BE2C (cell line): ENCODE results near the gene RAB8A.
A peak's percentile ranks its signal among the peaks of the same experiment; 100 is the strongest.

ENCODE experiments used
- DNase-seq: peaks from one replicate; pipeline ENCODE4 v3.0.0-alpha.2; 2020
- H3K27me3 ChIP-seq: fragments of 250-450 bp; sonication (Bioruptor Pico); 2 replicates; pipeline ENCODE4 v1.5.1; 2020; ENCODE audit warnings: mild to moderate bottlenecking
- H3K36me3 ChIP-seq: fragments of 250-450 bp; sonication (Bioruptor Pico); 2 replicates; pipeline ENCODE4 v1.5.1; 2020; ENCODE audit warnings: mild to moderate bottlenecking
- H3K4me1 ChIP-seq: fragments of 250-450 bp; sonication (Bioruptor Pico); 2 replicates; pipeline ENCODE4 v1.5.1; 2020
- H3K4me3 ChIP-seq: 2 replicates; pipeline ENCODE4 v1.5.1; 2011; ENCODE audit warnings: low read depth, low read length
- H3K9me3 ChIP-seq: fragments of 250-450 bp; sonication (Bioruptor Pico); 2 replicates; pipeline ENCODE4 v1.5.1; 2020
- CTCF ChIP-seq: IDR thresholded peaks from 2 replicates; pipeline ENCODE4 v1.5.1; 2012; ENCODE audit warnings: mild to moderate bottlenecking, low read depth, low read length

Gene RAB8A

GRCh38 chr19:16104722-16105121 is 7.0 kb upstream of the RAB8A start:
- Histone ChIP-seq H3K4me3 (no peak overlapping the region), H3K4me1 (no peaks in the 10 kb centered on the region), H3K9me3 (no peaks in the 10 kb centered on the region), H3K27me3 (no peaks in the 10 kb centered on the region), H3K36me3 (peaks cover 27% of the 10 kb centered on the region)
- TF ChIP-seq CTCF = no peak
- DNase-seq = no peak

GRCh38 chr19:16106121-16106520 is 5.6 kb upstream of the RAB8A start:
- Histone ChIP-seq H3K9me3 (no peaks in the 10 kb centered on the region), H3K27me3 (no peaks in the 10 kb centered on the region), H3K4me3 (no peak overlapping the region), H3K36me3 (peaks cover 13% of the 10 kb centered on the region), H3K4me1 (no peaks in the 10 kb centered on the region)
- no peak for TF ChIP-seq CTCF
- DNase-seq = no peak

- Histone ChIP-seq H3K9me3 (no peaks in the 10 kb centered on the region), H3K27me3 (no peaks in the 10 kb centered on the region), H3K36me3 (no peaks in the 10 kb centered on the region), H3K4me3 (peak overlapping the region; percentile 98), H3K4me1 (no peaks in the 10 kb centered on the region)
- TF ChIP-seq CTCF = no peak
- DNase-seq = no peak
Observed at GRCh38 chr19:16111909-16112752, 442 bp downstream of the RAB8A start.

- Histone ChIP-seq H3K36me3 (peaks cover 3% of the 10 kb centered on the region; the same call in 1 of the 2 replicates), H3K4me3 (peak overlapping the region; percentile 98), H3K9me3 (no peaks in the 10 kb centered on the region), H3K4me1 (no peaks in the 10 kb centered on the region), H3K27me3 (no peaks in the 10 kb centered on the region)
- no peak for TF ChIP-seq CTCF
- no peak for DNase-seq
Observed at GRCh38 chr19:16112778-16113177, 1.1 kb downstream of the RAB8A start.

GRCh38 chr19:16113727-16114126 is 2.0 kb downstream of the RAB8A start:
- no peaks in the 10 kb centered on the region for H3K27me3 ChIP-seq
- TF ChIP-seq CTCF = no peak
- no peak for DNase-seq
- H3K4me3 ChIP-seq = no peak overlapping the region
- peaks cover 13% of the 10 kb centered on the region for H3K36me3 ChIP-seq
- no peaks in the 10 kb centered on the region for H3K9me3 ChIP-seq
- no peaks in the 10 kb centered on the region for H3K4me1 ChIP-seq

- no peak for DNase-seq
- H3K4me1 ChIP-seq = no peaks in the 10 kb centered on the region
- no peaks in the 10 kb centered on the region for H3K27me3 ChIP-seq
- H3K4me3 ChIP-seq = no peak overlapping the region
- no peak for TF ChIP-seq CTCF
- H3K36me3 ChIP-seq = peaks cover 21% of the 10 kb centered on the region
- no peaks in the 10 kb centered on the region for H3K9me3 ChIP-seq
Observed at GRCh38 chr19:16115301-16116039, 3.8 kb downstream of the RAB8A start.
